Measurements from ENCODE around the gene SLC1A1.

DNA sequence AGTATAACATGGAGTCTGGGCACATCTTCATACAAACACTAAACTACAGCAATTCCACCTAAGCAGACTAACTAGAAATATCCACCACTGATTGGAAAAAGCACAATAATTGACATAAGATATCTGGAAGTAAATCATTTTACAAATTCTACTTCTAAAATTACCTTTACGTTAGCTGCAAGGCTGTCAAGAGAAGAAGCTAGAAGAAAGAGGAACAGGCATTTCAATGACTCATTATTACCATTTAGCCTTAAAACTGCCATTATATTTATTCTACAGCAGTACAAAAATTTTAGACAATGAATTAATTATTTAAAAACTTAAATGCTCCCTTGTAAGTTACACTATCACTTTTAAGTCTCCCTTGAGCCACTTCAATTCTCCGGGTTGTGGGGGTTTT lies 128.4 kb downstream of the SLC1A1 start:
- TF ChIP-seq, protein P1, sequence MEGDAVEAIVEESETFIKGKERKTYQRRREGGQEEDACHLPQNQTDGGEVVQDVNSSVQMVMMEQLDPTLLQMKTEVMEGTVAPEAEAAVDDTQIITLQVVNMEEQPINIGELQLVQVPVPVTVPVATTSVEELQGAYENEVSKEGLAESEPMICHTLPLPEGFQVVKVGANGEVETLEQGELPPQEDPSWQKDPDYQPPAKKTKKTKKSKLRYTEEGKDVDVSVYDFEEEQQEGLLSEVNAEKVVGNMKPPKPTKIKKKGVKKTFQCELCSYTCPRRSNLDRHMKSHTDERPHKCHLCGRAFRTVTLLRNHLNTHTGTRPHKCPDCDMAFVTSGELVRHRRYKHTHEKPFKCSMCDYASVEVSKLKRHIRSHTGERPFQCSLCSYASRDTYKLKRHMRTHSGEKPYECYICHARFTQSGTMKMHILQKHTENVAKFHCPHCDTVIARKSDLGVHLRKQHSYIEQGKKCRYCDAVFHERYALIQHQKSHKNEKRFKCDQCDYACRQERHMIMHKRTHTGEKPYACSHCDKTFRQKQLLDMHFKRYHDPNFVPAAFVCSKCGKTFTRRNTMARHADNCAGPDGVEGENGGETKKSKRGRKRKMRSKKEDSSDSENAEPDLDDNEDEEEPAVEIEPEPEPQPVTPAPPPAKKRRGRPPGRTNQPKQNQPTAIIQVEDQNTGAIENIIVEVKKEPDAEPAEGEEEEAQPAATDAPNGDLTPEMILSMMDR (conservative IDR thresholded peaks at IDR 0.05), result no peak
- no peak for TF ChIP-seq EZH2 (IDR thresholded peaks at IDR 0.05; ENCODE audit: low read depth)
